Measurements from ENCODE around the gene MMP28.
"Not testable (repeated sequence)": the region's sequence is repeated elsewhere in the genome, so short reads cannot be mapped to it uniquely, and the experiment has no call there.

Gene MMP28

DNA sequence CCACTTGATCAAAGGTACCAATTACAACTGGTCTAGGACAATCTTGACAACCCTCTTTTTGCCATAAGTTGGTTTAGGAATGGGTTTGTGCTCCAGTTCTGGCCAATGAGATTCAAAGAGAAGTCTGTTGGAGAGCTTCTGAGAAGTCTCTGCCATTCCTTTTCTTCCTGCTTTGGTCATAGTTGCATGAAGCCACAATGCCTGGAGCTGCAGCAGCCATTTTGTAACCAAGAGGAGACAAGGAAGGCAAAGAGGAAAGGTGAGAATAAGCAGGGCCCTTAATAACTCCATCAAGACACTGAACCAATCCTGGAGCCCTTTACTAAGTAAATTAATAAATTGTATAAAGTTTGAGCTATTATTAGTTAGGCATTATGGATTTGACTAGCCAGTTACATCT is 38.2 kb downstream of the MMP28 start:
- no peaks in the 10 kb centered on the region for H3K4me1 ChIP-seq (ENCODE audit: insufficient read depth, insufficient read length)
- H3K9me3 ChIP-seq (ENCODE audit: insufficient read depth, low read length) = peaks cover 2% of the 10 kb centered on the region; the same call in 1 of the 2 replicates
- H3K36me3 ChIP-seq (ENCODE audit: insufficient read depth, insufficient read length, low read length) = no peaks in the 10 kb centered on the region
- no peak overlapping the region for H3K4me3 ChIP-seq (ENCODE audit: insufficient read length, low read depth)
- no peaks in the 10 kb centered on the region for H3K27me3 ChIP-seq (ENCODE audit: insufficient read depth, insufficient read length)
- TF ChIP-seq ZNF274 (IDR thresholded peaks at IDR 0.05; ENCODE audit: low read depth, low read length) (no peak), SUZ12 (IDR thresholded peaks at IDR 0.05; ENCODE audit: extremely low read depth, insufficient read depth, insufficient read length) (no peak), YY1 (IDR thresholded peaks at IDR 0.05; ENCODE audit: insufficient read depth, insufficient read length) (no peak)
- DNase-seq (ENCODE audit: low read depth, low spot score) = no peak
- H3K9ac ChIP-seq (ENCODE audit: insufficient read length, low read depth) = no peak overlapping the region

DNA sequence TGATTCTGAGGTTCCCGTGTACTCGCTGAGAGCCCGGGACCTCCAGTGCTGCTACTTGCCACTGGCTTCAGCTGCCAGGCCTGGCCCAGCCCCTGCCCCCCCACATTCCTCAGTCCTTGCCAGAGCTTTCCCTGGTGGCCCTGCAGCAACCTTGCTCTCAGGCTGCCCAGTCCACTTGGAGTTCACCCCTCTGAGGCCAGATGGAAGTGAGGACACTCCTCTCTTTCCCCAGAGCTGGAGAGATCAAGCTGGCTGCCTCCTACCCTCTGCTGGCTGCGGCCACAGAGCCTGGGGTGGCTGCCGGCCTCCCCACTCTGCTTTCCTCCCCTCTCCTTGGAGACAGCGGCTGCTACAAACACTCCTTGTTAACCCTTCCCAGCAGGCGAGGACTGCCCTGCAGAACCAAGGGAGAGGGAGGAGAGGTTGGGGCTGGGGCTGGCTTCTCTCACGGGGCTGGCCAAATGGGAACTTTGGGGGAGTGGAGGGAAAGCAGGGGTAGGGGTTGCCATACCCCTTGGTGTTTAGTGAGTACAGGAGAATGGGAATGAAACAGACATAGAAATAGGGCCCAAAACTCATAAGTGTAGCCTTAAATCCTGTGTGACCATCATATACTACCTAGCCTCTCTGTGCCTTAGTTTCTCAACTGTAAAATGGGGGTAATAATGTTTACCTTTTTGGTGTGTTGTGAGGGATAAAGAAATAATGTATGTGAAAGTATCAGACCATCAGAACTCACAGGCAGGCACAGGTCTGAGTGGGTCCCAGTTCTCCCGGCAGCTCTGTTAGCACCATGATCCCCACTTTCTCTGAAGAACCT is 42.3 kb downstream of the MMP28 start, which contains the start of gene GAS2L2:
TSS of gene GAS2L2 (minus strand) at position 295 of the 820 bp plus-strand sequence. CDS start 389 bp downstream, outside the sequence.
- no peaks in the 10 kb centered on the region for H3K9me3 ChIP-seq (ENCODE audit: insufficient read depth, low read length)
- H3K36me3 ChIP-seq (ENCODE audit: insufficient read depth, insufficient read length, low read length) = no peaks in the 10 kb centered on the region
- no peak within 1 kb of the TSS for H3K9ac ChIP-seq (ENCODE audit: insufficient read length, low read depth)
- no peak within 1 kb of the TSS for H3K4me3 ChIP-seq (ENCODE audit: insufficient read length, low read depth)
- TF ChIP-seq YY1 (IDR thresholded peaks at IDR 0.05; ENCODE audit: insufficient read depth, insufficient read length) (no peak), SUZ12 (IDR thresholded peaks at IDR 0.05; ENCODE audit: extremely low read depth, insufficient read depth, insufficient read length) (no peak), ZNF274 (IDR thresholded peaks at IDR 0.05; ENCODE audit: low read depth, low read length) (no peak)
- DNase-seq (ENCODE audit: low read depth, low spot score) = no peak
- H3K4me1 ChIP-seq (ENCODE audit: insufficient read depth, insufficient read length) = peaks cover 7% of the 10 kb centered on the region
- H3K27me3 ChIP-seq (ENCODE audit: insufficient read depth, insufficient read length) = no peaks in the 10 kb centered on the region

DNA sequence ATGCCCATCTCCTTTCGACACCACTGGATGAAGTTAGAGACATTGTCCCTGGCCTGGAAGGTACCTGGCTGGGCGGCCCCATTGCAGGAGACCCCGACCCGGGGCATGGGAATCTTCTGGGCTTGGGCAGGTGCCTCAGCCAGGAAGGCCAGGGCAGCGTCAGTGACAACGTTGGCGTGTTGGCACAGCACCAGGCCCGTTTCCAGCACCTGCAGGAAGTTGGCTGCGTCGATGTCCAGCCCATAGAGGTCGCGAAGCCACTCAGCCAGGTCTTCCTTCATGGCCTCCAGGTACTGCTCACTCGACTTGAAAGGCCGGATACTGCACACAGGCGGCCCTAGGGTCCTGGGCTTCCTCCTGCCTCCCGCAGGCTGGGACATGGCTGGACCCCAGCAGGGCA is 43.0 kb downstream of the MMP28 start:
- H3K9ac ChIP-seq (ENCODE audit: insufficient read length, low read depth) = no peak overlapping the region
- DNase-seq (ENCODE audit: low read depth, low spot score) = no peak
- H3K27me3 ChIP-seq (ENCODE audit: insufficient read depth, insufficient read length) = no peaks in the 10 kb centered on the region
- H3K36me3 ChIP-seq (ENCODE audit: insufficient read depth, insufficient read length, low read length) = no peaks in the 10 kb centered on the region
- TF ChIP-seq ZNF274 (IDR thresholded peaks at IDR 0.05; ENCODE audit: low read depth, low read length) (no peak), YY1 (IDR thresholded peaks at IDR 0.05; ENCODE audit: insufficient read depth, insufficient read length) (no peak), SUZ12 (IDR thresholded peaks at IDR 0.05; ENCODE audit: extremely low read depth, insufficient read depth, insufficient read length) (no peak)
- H3K4me3 ChIP-seq (ENCODE audit: insufficient read length, low read depth) = no peak overlapping the region
- no peaks in the 10 kb centered on the region for H3K9me3 ChIP-seq (ENCODE audit: insufficient read depth, low read length)
- H3K4me1 ChIP-seq (ENCODE audit: insufficient read depth, insufficient read length) = peaks cover 12% of the 10 kb centered on the region

DNA sequence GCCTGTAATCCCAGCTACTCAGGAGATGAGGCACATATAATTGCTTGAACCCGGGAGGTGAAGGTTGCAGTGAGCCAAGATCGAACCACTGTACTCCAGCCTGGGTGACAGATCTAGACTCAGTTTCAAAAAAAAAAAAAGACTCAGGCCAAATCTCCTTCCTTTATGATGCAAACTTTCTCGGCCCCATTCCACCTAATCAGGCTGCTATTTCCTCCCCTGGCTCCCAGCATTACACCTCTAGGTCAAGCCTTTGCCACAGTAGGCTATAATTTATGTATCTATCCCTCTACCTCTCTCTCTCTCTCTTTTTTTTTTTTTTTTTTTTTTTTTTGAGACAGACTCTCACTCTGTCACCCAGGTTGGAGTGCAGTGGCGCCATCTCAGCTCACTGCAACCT is 43.9 kb downstream of the MMP28 start:
- not testable (repeated sequence) for H3K9ac ChIP-seq (ENCODE audit: insufficient read length, low read depth); DNase-seq (ENCODE audit: low read depth, low spot score); H3K9me3 ChIP-seq (ENCODE audit: insufficient read depth, low read length); H3K4me3 ChIP-seq (ENCODE audit: insufficient read length, low read depth); H3K27me3 ChIP-seq (ENCODE audit: insufficient read depth, insufficient read length); H3K36me3 ChIP-seq (ENCODE audit: insufficient read depth, insufficient read length, low read length)
- H3K4me1 ChIP-seq (ENCODE audit: insufficient read depth, insufficient read length) = peaks cover 12% of the 10 kb centered on the region

DNA sequence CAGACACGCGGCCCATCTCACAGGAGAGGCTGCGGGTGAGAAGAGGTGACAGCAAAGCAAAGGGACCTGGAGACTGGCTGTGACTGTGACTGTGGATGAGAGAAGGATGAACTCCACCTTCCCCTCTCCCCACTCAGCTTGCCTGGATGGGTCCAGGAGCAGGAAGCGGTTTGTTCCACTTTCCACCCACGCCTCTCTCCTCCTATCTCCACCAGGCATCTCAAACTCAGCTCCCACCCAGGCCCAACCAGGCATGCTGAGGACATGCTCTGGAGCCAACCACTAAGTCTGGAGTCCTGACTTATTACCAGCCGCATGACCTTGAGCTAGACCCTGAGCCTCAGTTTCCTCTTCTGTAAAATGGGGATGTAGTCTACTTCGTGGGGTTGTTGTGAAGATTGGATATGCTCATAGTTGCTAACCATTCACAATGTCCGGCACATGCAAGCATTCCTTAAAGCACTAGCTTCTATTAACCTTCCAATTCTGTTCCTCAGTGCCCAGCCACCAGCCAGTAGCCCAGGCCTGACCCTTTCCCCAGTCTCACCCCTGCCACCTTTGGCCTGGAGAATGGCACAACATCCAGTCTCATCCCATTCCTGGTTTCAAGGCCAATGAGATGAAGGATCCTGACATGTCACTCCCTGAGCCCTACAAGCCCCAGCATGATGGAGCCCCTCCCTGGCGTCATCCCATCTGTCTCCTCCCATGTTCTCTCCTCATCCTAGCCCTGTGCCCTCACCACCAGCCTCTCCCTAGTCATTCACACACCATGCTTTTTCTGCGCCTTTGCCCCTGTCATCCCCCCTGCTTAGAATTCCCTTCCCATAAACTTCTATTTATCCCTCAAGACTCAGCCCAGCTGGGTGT is 44.7 kb downstream of the MMP28 start:
- no peak for DNase-seq (ENCODE audit: low read depth, low spot score)
- Histone ChIP-seq H3K4me3 (ENCODE audit: insufficient read length, low read depth) (no peak overlapping the region), H3K4me1 (ENCODE audit: insufficient read depth, insufficient read length) (peaks cover 12% of the 10 kb centered on the region), H3K27me3 (ENCODE audit: insufficient read depth, insufficient read length) (no peaks in the 10 kb centered on the region), H3K9ac (ENCODE audit: insufficient read length, low read depth) (no peak overlapping the region), H3K9me3 (ENCODE audit: insufficient read depth, low read length) (no peaks in the 10 kb centered on the region), H3K36me3 (ENCODE audit: insufficient read depth, insufficient read length, low read length) (no peaks in the 10 kb centered on the region)
- no peak for TF ChIP-seq YY1 (IDR thresholded peaks at IDR 0.05; ENCODE audit: insufficient read depth, insufficient read length)
- TF ChIP-seq SUZ12 (IDR thresholded peaks at IDR 0.05; ENCODE audit: extremely low read depth, insufficient read depth, insufficient read length) = no peak
- no peak for TF ChIP-seq ZNF274 (IDR thresholded peaks at IDR 0.05; ENCODE audit: low read depth, low read length)

DNA sequence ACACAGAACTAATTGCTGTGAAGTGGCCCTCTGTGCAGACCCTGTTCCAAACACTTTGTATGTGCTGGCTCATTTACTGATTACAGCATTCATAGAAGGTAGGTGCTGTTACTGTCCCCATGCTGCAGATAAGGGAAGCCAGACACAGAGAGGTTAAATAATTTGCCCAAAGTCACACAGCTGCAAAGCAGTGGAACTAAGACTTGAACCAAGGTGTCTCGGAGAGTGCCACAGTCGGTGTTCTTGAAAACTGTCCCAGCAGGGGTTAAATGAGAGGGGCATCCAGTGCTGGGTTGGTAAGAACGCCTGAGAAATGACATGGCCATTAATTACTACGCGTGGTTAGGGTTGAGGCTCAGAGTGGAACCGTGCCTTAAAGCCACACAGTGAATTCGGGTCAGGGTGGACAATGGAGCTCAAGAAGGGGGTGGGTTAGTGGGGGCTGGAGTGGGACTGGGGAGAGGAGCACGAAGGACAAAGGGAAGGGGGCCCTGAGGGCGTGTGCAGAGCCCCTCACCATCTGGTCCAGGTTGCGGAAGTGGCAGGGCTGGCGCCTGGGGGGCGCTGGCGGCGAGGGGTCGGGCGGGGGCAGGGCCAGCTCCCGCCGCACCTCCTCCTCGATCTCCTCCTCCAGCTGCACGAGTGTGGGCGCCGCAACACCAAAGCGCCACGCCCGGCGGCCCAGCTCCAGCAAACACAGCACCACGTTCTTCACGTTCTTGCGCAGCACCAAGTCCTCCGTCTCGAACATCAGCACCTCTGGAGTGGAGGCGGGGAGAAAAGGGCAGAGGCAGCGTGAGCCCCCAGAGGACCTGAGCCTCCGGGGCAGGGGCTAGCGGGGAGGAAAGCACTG is 45.7 kb downstream of the MMP28 start:
- Histone ChIP-seq H3K27me3 (ENCODE audit: insufficient read depth, insufficient read length) (no peaks in the 10 kb centered on the region), H3K4me3 (ENCODE audit: insufficient read length, low read depth) (no peak overlapping the region), H3K36me3 (ENCODE audit: insufficient read depth, insufficient read length, low read length) (no peaks in the 10 kb centered on the region), H3K9ac (ENCODE audit: insufficient read length, low read depth) (peak overlapping the region; percentile 32), H3K9me3 (ENCODE audit: insufficient read depth, low read length) (no peaks in the 10 kb centered on the region), H3K4me1 (ENCODE audit: insufficient read depth, insufficient read length) (peaks cover 12% of the 10 kb centered on the region)
- no peak for DNase-seq (ENCODE audit: low read depth, low spot score)
- TF ChIP-seq SUZ12 (IDR thresholded peaks at IDR 0.05; ENCODE audit: extremely low read depth, insufficient read depth, insufficient read length) = no peak
- no peak for TF ChIP-seq ZNF274 (IDR thresholded peaks at IDR 0.05; ENCODE audit: low read depth, low read length)
- no peak for TF ChIP-seq YY1 (IDR thresholded peaks at IDR 0.05; ENCODE audit: insufficient read depth, insufficient read length)

All from NT2/D1 (cell line).